Loucy (cell line): Measurements from ENCODE around the gene PKD1.

ENCODE experiments used
- EZH2phosphoT487 ChIP-seq: fragments of 200-600 bp; IDR thresholded peaks from 2 replicates; pipeline ENCODE4 v1.6.1; 2018; ENCODE audit warnings: antibody characterized with exemption, mild to moderate bottlenecking, moderate library complexity, borderline replicate concordance
- TF ChIP-seq, protein P1 (sequence below): fragments of 200-600 bp; sonication (generic); conservative IDR thresholded peaks from 2 replicates; pipeline ENCODE4 v1.5.1; 2014; ENCODE audit warnings: mild to moderate bottlenecking, antibody characterized with exemption, low read length

DNA sequence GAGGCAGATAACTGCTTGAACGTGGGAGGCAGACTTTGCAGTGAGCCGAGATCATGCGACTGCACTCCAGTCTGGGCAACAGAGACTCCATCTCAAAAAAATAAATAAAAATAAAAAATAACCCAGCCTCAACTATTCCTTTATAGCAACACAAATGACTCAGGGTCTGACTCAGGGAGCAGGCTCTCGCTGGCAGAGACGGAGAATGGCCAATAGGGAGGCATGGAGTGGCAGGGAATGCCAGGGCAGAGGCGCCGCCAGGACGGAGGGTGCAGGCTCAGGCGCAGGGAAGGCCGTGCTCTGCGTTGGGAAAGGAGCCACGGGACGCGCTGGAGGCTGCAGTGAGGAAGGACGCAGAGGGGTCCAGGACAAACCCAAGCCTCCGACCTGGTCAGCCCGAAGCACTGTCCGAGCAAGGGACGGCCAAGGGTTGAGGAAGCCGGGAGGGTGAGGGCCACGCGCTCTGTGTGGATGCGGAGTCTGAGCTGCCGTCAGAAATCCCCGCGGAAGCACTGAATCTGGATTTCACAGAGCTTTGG, 40.3 kb downstream of the PKD1 start:
- TF ChIP-seq, protein P1, sequence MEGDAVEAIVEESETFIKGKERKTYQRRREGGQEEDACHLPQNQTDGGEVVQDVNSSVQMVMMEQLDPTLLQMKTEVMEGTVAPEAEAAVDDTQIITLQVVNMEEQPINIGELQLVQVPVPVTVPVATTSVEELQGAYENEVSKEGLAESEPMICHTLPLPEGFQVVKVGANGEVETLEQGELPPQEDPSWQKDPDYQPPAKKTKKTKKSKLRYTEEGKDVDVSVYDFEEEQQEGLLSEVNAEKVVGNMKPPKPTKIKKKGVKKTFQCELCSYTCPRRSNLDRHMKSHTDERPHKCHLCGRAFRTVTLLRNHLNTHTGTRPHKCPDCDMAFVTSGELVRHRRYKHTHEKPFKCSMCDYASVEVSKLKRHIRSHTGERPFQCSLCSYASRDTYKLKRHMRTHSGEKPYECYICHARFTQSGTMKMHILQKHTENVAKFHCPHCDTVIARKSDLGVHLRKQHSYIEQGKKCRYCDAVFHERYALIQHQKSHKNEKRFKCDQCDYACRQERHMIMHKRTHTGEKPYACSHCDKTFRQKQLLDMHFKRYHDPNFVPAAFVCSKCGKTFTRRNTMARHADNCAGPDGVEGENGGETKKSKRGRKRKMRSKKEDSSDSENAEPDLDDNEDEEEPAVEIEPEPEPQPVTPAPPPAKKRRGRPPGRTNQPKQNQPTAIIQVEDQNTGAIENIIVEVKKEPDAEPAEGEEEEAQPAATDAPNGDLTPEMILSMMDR = no peak
- no peak for TF ChIP-seq EZH2phosphoT487
